Measurements from ENCODE around the gene MEIS1.

MEIS1 gene

DNA sequence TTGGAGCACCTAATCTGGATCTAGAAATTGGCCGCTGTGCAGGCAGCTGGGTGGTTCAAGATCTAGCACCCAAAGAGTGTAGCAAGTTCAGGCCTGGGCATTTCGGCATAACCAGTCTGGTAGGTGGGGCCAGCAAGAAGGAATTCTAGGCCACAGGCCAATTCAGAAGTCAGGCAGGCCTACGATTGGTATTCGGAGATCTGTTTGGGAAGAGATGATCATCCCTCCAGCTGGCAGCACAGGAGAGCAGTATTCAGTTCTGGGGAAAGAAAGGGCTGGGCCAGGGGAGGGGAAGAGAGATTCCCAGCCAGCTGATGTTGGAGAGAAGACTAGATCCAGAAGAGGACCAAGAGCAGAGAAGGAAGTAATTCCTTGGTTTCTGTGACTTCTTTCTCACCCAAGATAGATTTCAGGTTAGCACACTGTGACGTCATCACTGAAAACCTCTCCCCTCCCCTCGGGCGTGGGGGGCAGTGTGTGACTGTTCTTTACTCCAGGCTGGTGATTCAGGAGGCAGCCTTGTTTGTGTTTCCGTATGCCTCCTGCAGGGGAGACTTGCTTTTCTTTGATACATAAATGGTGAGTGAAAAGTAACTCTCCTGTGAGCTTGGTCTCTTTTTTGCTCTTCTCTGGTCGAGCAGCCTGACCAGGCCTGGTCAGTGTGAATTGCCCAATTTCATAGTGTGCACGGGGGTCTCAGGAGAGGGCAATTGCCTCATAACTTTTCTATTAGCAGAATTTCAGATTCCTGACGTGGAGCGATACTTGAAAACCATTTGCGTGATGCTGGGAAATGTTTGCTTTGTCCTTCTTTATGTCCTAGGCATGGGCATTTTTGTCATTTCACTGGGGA, 61.1 kb downstream of the MEIS1 start:
- Histone ChIP-seq H3K9ac (ENCODE audit: low read length) (no peak overlapping the region), H3K79me2 (ENCODE audit: control insufficient read depth, insufficient read depth, low read length, poor library complexity) (peaks cover 3% of the 10 kb centered on the region), H3K27me3 (ENCODE audit: insufficient read depth, low read length) (no peaks in the 10 kb centered on the region), H3K23ac (ENCODE audit: low read length) (no peak overlapping the region), H4K12ac (ENCODE audit: low read depth, low read length) (peak overlapping the region; percentile 65), H2BK120ac (ENCODE audit: insufficient read depth, low read length, poor library complexity) (peak overlapping the region; percentile 31), H3K27ac (ENCODE audit: low read depth, low read length) (peak overlapping the region; percentile 83), H3K4me3 (ENCODE audit: low read depth, low read length) (no peak overlapping the region), H3K14ac (ENCODE audit: low read length) (peak overlapping the region; percentile 53), H4K91ac (ENCODE audit: low read depth, low read length) (peak overlapping the region; percentile 80), H3K4me2 (ENCODE audit: low read length) (peak overlapping the region; percentile 40), H3K79me1 (ENCODE audit: low read length) (peaks cover 12% of the 10 kb centered on the region), H3K18ac (ENCODE audit: low read length) (peak overlapping the region; percentile 89), H4K8ac (ENCODE audit: low read depth, low read length) (peak overlapping the region; percentile 58), H2AK5ac (ENCODE audit: low read length) (peak overlapping the region; percentile 39), H3K9me3 (ENCODE audit: insufficient read depth, low read depth, low read length) (peaks cover 2% of the 10 kb centered on the region), H3K4ac (ENCODE audit: low read depth, low read length) (peak overlapping the region; percentile 86), H3K36me3 (ENCODE audit: control insufficient read depth in 1 of 2, insufficient read depth in 2 of 2, low read length in 2 of 2) (peaks cover 4 to 5% of the 10 kb centered on the region in 2 experiments), H2AFZ (ENCODE audit: insufficient read depth, low read length, poor library complexity) (no peak overlapping the region), H2BK12ac (ENCODE audit: low read length) (peak overlapping the region; percentile 87), H3K4me1 (ENCODE audit: control insufficient read depth in 1 of 2, insufficient read depth in 2 of 2, low read length in 2 of 2) (peaks cover 20 to 24% of the 10 kb centered on the region in 2 experiments), H2BK5ac (ENCODE audit: low read depth, low read length, poor library complexity) (peak overlapping the region; percentile 70)
- WGBS (ENCODE audit: extremely low coverage, insufficient coverage, insufficient read length) = no CpG with 5 or more reads among the region's 13 CpGs
- DNase-seq = peak; percentile 17 to 47

DNA sequence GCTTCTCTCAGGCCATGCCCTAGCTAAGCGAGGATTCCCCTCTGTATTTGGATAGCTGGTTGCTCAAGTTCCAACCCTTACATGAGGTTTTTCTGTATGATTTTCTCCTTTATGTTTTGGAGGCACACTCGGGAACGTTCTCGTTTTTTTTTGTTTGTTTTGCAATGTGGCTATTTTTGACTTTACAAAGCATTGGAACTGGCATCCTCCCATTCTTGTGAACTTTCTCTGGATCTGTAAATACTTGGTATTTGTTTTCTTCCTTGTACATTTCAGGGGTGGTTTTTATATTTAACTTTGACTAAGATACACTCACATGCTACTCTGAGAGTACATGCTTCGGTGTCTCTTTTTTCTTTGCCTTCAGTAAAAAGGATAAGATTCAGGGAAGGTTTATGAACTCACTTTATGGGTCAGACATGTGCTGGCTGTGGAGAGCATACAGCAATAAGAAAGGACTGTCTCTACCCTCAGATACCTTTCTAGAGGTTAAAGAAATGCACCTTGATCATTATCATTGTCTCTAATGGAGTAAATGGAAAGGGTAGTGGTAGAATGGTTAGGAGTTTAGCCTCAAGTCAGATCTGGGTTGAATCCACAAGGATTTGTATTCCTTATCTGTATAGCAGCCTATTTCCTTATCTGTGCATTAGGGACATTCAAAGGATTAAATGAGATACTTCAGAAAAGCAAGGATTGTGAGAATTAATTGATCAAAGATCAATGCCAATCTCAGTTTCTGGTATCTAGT, 61.9 kb downstream of the MEIS1 start:
- peak overlapping the region; percentile 70 for H4K91ac ChIP-seq (ENCODE audit: low read depth, low read length)
- H2BK12ac ChIP-seq (ENCODE audit: low read length) = peak overlapping the region; percentile 71
- no peak overlapping the region for H3K23ac ChIP-seq (ENCODE audit: low read length)
- H3K4me3 ChIP-seq (ENCODE audit: low read depth, low read length) = no peak overlapping the region
- H3K79me1 ChIP-seq (ENCODE audit: low read length) = peaks cover 12% of the 10 kb centered on the region
- H4K12ac ChIP-seq (ENCODE audit: low read depth, low read length) = no peak overlapping the region
- peak overlapping the region; percentile 9 for H3K4me2 ChIP-seq (ENCODE audit: low read length)
- H3K18ac ChIP-seq (ENCODE audit: low read length) = no peak overlapping the region
- peak overlapping the region; percentile 53 for H3K14ac ChIP-seq (ENCODE audit: low read length)
- H3K27me3 ChIP-seq (ENCODE audit: insufficient read depth, low read length) = no peaks in the 10 kb centered on the region
- DNase-seq = peak; percentile 2 to 61
- H3K27ac ChIP-seq (ENCODE audit: low read depth, low read length) = peak overlapping the region; percentile 83
- H2BK120ac ChIP-seq (ENCODE audit: insufficient read depth, low read length, poor library complexity) = peak overlapping the region; percentile 31
- no CpG with 5 or more reads among the region's 5 CpGs for WGBS (ENCODE audit: extremely low coverage, insufficient coverage, insufficient read length)
- no peak overlapping the region for H2AK5ac ChIP-seq (ENCODE audit: low read length)
- peaks cover 3% of the 10 kb centered on the region for H3K79me2 ChIP-seq (ENCODE audit: control insufficient read depth, insufficient read depth, low read length, poor library complexity)
- H2BK5ac ChIP-seq (ENCODE audit: low read depth, low read length, poor library complexity) = peak overlapping the region; percentile 70
- H2AFZ ChIP-seq (ENCODE audit: insufficient read depth, low read length, poor library complexity) = no peak overlapping the region
- peak overlapping the region; percentile 58 for H4K8ac ChIP-seq (ENCODE audit: low read depth, low read length)
- H3K4ac ChIP-seq (ENCODE audit: low read depth, low read length) = peak overlapping the region; percentile 86
- H3K9me3 ChIP-seq (ENCODE audit: insufficient read depth, low read depth, low read length) = peaks cover 2% of the 10 kb centered on the region
- H3K9ac ChIP-seq (ENCODE audit: low read length) = no peak overlapping the region
- H3K4me1 ChIP-seq (ENCODE audit: control insufficient read depth in 1 of 2, insufficient read depth in 2 of 2, low read length in 2 of 2) = peaks cover 20 to 24% of the 10 kb centered on the region in 2 experiments
- peaks cover 4 to 5% of the 10 kb centered on the region in 2 experiments for H3K36me3 ChIP-seq (ENCODE audit: control insufficient read depth in 1 of 2, insufficient read depth in 2 of 2, low read length in 2 of 2)

DNA sequence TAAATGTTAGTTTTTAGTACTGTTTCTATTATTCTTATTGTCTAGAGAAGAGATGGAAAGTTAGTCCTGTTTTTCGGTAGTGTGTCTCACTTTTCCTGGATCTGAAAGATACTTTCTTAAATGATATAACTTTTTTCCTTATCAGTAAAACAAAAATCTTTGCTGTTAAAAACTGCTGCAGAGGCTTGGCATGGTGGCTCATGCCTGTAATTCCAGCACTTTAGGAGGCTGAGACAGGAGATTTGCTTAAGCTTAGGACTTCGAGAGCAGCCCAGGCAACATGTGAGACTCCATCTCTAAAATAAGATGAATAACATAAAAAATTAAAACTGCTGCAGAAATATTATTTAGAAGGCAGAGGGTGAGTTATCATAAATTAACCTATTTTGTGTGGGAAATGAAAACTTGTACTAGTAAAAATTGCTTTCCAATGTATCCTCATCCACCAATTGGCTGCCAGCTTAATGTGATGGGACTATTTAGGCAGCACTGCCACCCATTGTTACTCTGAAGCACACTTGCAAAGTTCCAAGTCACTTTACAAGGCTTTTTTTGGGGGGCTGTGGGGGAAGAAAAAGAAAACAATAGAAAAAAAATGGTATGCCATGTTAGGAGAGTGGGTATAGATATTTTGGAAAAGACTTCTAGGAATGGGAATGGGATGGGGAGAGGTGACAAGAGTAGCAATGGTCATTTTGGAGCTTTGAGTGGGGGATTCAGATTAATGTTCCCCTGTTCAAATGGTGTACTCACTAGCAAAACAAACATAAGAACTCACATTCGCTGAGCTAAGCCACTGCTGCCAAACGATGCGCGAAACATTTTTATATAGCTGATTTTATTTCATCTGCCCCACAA, 62.7 kb downstream of the MEIS1 start:
- peak overlapping the region; percentile 49 for H3K27ac ChIP-seq (ENCODE audit: low read depth, low read length)
- peaks cover 3% of the 10 kb centered on the region for H3K79me2 ChIP-seq (ENCODE audit: control insufficient read depth, insufficient read depth, low read length, poor library complexity)
- H3K4me1 ChIP-seq (ENCODE audit: control insufficient read depth in 1 of 2, insufficient read depth in 2 of 2, low read length in 2 of 2) = peaks cover 20 to 24% of the 10 kb centered on the region in 2 experiments
- H4K8ac ChIP-seq (ENCODE audit: low read depth, low read length) = no peak overlapping the region
- peaks cover 12% of the 10 kb centered on the region for H3K79me1 ChIP-seq (ENCODE audit: low read length)
- H4K12ac ChIP-seq (ENCODE audit: low read depth, low read length) = no peak overlapping the region
- H3K9me3 ChIP-seq (ENCODE audit: insufficient read depth, low read depth, low read length) = peaks cover 2% of the 10 kb centered on the region
- no peak overlapping the region for H3K18ac ChIP-seq (ENCODE audit: low read length)
- no peak overlapping the region for H3K4ac ChIP-seq (ENCODE audit: low read depth, low read length)
- peak overlapping the region; percentile 73 for H2BK120ac ChIP-seq (ENCODE audit: insufficient read depth, low read length, poor library complexity)
- H3K4me3 ChIP-seq (ENCODE audit: low read depth, low read length) = no peak overlapping the region
- H3K36me3 ChIP-seq (ENCODE audit: control insufficient read depth in 1 of 2, insufficient read depth in 2 of 2, low read length in 2 of 2) = peaks cover 0 to 2% of the 10 kb centered on the region in 2 experiments
- no peak overlapping the region for H2BK5ac ChIP-seq (ENCODE audit: low read depth, low read length, poor library complexity)
- H3K23ac ChIP-seq (ENCODE audit: low read length) = no peak overlapping the region
- no peak overlapping the region for H3K14ac ChIP-seq (ENCODE audit: low read length)
- H3K27me3 ChIP-seq (ENCODE audit: insufficient read depth, low read length) = no peaks in the 10 kb centered on the region
- no peak overlapping the region for H4K91ac ChIP-seq (ENCODE audit: low read depth, low read length)
- no peak overlapping the region for H2BK12ac ChIP-seq (ENCODE audit: low read length)
- H2AFZ ChIP-seq (ENCODE audit: insufficient read depth, low read length, poor library complexity) = no peak overlapping the region
- H3K4me2 ChIP-seq (ENCODE audit: low read length) = no peak overlapping the region
- H2AK5ac ChIP-seq (ENCODE audit: low read length) = no peak overlapping the region
- WGBS (ENCODE audit: extremely low coverage, insufficient coverage, insufficient read length) = no CpG with 5 or more reads among the region's 6 CpGs
- DNase-seq = peak in 1 of 2 donors; percentile 51
- no peak overlapping the region for H3K9ac ChIP-seq (ENCODE audit: low read length)
